ENCODE measurements around the gene CUL1.
A peak's percentile ranks its signal among the peaks of the same experiment; 100 is the strongest.

- 0 out of 2 replicates have a peak, but pooled peaks have one; percentile 7 for TF ChIP-seq CTCF (IDR thresholded peaks at IDR 0.05)
- TF ChIP-seq ZFX (IDR thresholded peaks at IDR 0.05; ENCODE audit: borderline replicate concordance) = peak; percentile 97
These were observed 500 bp downstream of the CUL1 start for GRCh38 chr7:148699024-148699781.
